ENCODE data around the gene DUSP2. TPM values are rescaled to one million over a fixed set of nuclear protein-coding genes. Genes with fewer than 3 reads are reported as not detected.

Gene DUSP2
- total and polyA plus RNA-seq, 9 of the 15 experiments (the other 6 are each of a cell fraction or from before 2014, with no cell fraction given), result 0.04 to 0.18 TPM; not detected in 7

GRCh38 chr2:96135171-96135570 is 10.1 kb downstream of the DUSP2 start (continued):
- no peak for TF ChIP-seq E4F1 (CRISPR knock-in tag; IDR thresholded peaks at IDR 0.05; ENCODE audit: borderline replicate concordance)

GRCh38 chr2:96134421-96134820 is 10.8 kb downstream of the DUSP2 start:
- Histone ChIP-seq H3K36me3 (ENCODE audit: control insufficient read depth, insufficient read depth, low read length) (no peaks in the 10 kb centered on the region), H3K27me3 (ENCODE audit: control insufficient read depth in 2 of 2, insufficient read depth in 2 of 2, low read length in 2 of 2) (peaks cover 58 to 76% of the 10 kb centered on the region in 2 experiments), H3K9ac (ENCODE audit: insufficient read depth in 1 of 2, low read depth in 2 of 2, low read length in 2 of 2) (peak overlapping the region in 1 of 2 experiments; percentile 27; a peak in 1 of 4 replicates), H2AFZ (ENCODE audit: low read depth, low read length) (no peak overlapping the region), H3K27ac (ENCODE audit: extremely low read depth, low read depth, low read length) (no peak overlapping the region), H3K9me3 (replicated peaks; ENCODE audit: control insufficient read depth, insufficient read depth, low read depth, low read length) (no peaks in the 10 kb centered on the region), H3K9me1 (ENCODE audit: control insufficient read depth, insufficient read depth, low read length) (no peaks in the 10 kb centered on the region), H4K20me1 (replicated peaks; ENCODE audit: control insufficient read depth, insufficient read depth, low read length) (peaks cover 20% of the 10 kb centered on the region; the same call in 1 of the 2 replicates), H3K4me2 (ENCODE audit: insufficient read depth, low read length) (no peak overlapping the region), H3K79me2 (ENCODE audit: control insufficient read depth, insufficient read depth, low read length) (no peaks in the 10 kb centered on the region), H3K4me1 (replicated peaks in 1 of 2; ENCODE audit: control insufficient read depth in 2 of 2, insufficient read depth in 2 of 2, low read length in 2 of 2) (peaks cover 0 to 11% of the 10 kb centered on the region in 2 experiments; a peak in 2 of 5 replicates), H3K4me3 (no peak overlapping the region)
- intact Hi-C loops (cut with micrococcal nuclease), result no loop called here
- DNase-seq (ENCODE audit: extremely low read depth in 1 of 4, low spot score in 3 of 4) (no peak), FAIRE-seq (no peak), ATAC-seq (no peak)
- BruUV-seq (replicated peaks), result no TSS peak
- in situ Hi-C loops (cut with MboI), result loop anchor here (5.0 kb wide), 1 partner anchor 368 kb away; no protein-coding TSS in a partner anchor
- 0% methylated on average over 11 of the region's 11 CpGs for WGBS (ENCODE audit: insufficient coverage, low coverage, missing lambda C conversion rate)
- CTCF ChIA-PET (ENCODE audit: low intra/inter-chr PET ratio), result no interaction called here
- POLR2A ChIA-PET, result no interaction called here
- TF ChIP-seq KDM2B (CRISPR knock-in tag; IDR thresholded peaks at IDR 0.05) (no peak), CBX1 (IDR thresholded peaks at IDR 0.05; ENCODE audit: low read depth) (no peak), FOXK1 (CRISPR knock-in tag; IDR thresholded peaks at IDR 0.05; ENCODE audit: borderline replicate concordance) (no peak), ZMIZ1 (IDR thresholded peaks at IDR 0.05; ENCODE audit: low read depth in 2 of 2, low read length in 2 of 2) (no peak), USF1 (CRISPR knock-in tag; IDR thresholded peaks at IDR 0.05) (no peak), FOSL1 (tag; conservative IDR thresholded peaks at IDR 0.05) (no peak), ZNF764 (CRISPR knock-in tag; IDR thresholded peaks at IDR 0.05; ENCODE audit: low read depth) (no peak), CREM (IDR thresholded peaks at IDR 0.05; ENCODE audit: low read depth) (no peak), ZNF57 (CRISPR knock-in tag; IDR thresholded peaks at IDR 0.05) (no peak), IRF2 (CRISPR knock-in tag; IDR thresholded peaks at IDR 0.05) (no peak), HDAC8 (tag; IDR thresholded peaks at IDR 0.05) (no peak), TRIM28 (IDR thresholded peaks at IDR 0.05) (no peak), GMEB1 (CRISPR knock-in tag; IDR thresholded peaks at IDR 0.05) (no peak)

All from K562 (cell line).